ENCODE results near the gene CD40. TPM values are rescaled to one million over a fixed set of nuclear protein-coding genes. Genes with fewer than 3 reads are reported as not detected.
"Not testable (repeated sequence)": the region's sequence is repeated elsewhere in the genome, so short reads cannot be mapped to it uniquely, and the experiment has no call there.

The CD40 gene
- total RNA-seq, 2 donors from 2014 or later: 0.68 to 5.8 TPM

DNA sequence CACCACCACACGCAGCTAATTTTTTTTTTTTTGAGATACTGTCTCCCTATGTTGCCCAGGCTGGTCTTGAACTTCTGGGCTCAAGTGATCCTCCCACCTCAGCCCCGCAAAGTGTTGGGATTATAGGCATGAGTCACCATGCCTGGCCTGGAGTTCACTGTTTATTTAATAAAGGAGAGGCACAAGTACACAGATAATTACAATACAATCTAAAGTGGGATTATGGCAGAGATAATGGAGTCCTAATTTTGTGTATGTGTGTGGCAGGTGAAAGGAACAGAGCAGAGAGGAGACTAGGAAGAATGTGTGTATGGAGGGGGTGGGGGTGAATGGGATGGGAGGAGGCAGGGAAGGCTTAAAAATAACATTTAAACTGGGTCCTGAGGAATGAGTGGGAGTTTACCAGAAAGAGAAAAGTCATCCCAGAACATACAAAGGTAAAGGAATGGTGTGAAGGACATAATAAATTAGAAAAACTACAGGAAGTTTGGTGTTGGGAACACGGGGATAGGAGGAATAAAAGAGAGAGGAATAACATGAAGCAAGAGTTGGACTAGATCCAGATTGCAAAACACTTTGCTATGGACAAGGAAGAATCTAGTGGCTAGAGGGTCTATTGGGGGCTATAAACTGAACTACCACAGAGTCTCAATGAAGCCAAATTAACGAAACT is 32.8 kb upstream of the CD40 start:
- H3K36me3 Mint-ChIP-seq (ENCODE audit: low read depth): peaks cover 2% of the 10 kb centered on the region
- DNase-seq (no peak), ATAC-seq (no peak)
- H3K4me1 Mint-ChIP-seq: peaks cover 45% of the 10 kb centered on the region
- H3K4me3 Mint-ChIP-seq: no peak overlapping the region
- no peaks in the 10 kb centered on the region for H3K27me3 Mint-ChIP-seq
- H3K27ac Mint-ChIP-seq: peak overlapping the region; percentile 19
- H3K9me3 ChIP-seq (ENCODE audit: control insufficient read depth, low read length, poor library complexity, severe bottlenecking): peaks cover 2% of the 10 kb centered on the region

DNA sequence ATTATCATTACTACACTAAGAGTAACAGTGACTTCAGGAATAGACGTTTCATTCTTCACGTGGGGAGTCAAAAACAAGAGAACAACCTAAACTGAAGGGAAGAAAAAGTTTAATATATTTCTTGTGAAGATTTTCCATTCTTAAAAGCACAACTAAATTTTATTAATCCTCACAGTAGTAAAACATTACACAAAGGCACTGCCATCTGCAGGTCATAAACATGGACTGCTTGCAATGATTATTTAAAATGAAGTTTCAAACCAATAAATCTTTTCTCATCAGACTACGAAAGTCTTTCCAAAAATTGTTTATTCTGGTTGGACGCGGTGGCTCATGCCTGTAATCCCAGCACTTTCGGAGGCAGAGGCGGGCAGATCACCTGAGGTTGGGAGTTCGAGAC is 31.0 kb upstream of the CD40 start:
- Mint-ChIP-seq H3K4me3 (peak overlapping the region; percentile 36), H3K36me3 (ENCODE audit: low read depth) (peaks cover 2% of the 10 kb centered on the region), H3K27ac (no peak overlapping the region), H3K27me3 (no peaks in the 10 kb centered on the region), H3K4me1 (peaks cover 42% of the 10 kb centered on the region)
- ATAC-seq (no peak), DNase-seq (no peak)
- H3K9me3 ChIP-seq (ENCODE audit: control insufficient read depth, low read length, poor library complexity, severe bottlenecking): peaks cover 2% of the 10 kb centered on the region

DNA sequence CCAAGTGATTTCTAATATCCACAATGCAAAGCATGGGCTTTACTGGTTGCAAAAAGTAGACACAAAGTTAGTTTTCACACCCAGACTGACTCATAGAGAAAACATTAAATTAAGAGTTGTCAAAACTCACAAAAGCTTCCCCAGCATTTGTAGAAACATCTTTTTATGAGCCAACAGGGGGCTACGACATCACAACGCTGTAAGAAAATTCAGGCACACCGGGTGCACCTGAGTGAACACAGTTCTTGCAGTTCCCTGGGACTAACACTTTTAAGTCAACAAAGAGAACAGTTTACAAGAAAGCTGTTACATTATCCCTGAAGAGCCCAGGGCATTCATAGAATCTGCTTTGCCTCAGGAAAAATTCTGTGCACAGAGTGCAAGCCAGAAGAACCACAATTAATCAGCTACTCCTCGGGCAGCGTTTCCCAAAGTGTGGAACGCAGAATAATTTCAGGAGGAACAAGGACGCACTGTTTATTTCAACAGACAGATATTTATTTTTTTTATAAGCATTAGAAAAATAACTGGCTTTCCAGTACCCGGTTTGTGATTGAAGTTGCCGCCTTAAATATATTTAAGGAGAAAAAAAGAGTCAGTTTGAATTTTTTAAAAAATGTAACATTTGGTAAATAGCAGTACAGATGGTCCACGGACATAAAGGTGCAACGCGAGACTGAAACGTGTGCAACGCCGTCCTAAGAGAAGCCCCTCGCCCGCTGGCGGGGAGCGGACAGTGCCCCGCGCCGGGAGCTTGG is 29.5 kb upstream of the CD40 start:
- ATAC-seq (no peak), DNase-seq (no peak)
- Mint-ChIP-seq H3K4me3 (peak overlapping the region; percentile 88), H3K27ac (peak overlapping the region; percentile 80), H3K27me3 (no peaks in the 10 kb centered on the region), H3K4me1 (peaks cover 29% of the 10 kb centered on the region), H3K36me3 (ENCODE audit: low read depth) (peaks cover 2% of the 10 kb centered on the region)
- peaks cover 2% of the 10 kb centered on the region for H3K9me3 ChIP-seq (ENCODE audit: control insufficient read depth, low read length, poor library complexity, severe bottlenecking)

DNA sequence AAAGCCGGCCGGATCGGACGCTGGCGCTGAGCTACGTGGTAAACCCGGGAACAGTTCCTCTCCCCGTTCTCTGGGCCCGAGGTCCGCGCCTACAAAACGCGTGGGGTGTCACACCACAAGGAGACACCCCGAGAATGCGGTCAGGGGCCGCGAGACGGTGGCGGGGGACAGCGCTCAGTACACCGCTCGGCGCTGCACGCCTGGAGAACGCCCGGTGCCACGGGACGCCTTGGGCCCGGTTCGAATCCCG is 29.0 kb upstream of the CD40 start:
- Mint-ChIP-seq H3K4me3 (peak overlapping the region; percentile 88), H3K36me3 (ENCODE audit: low read depth) (peaks cover 2% of the 10 kb centered on the region), H3K4me1 (peaks cover 29% of the 10 kb centered on the region), H3K27ac (peak overlapping the region; percentile 80), H3K27me3 (no peaks in the 10 kb centered on the region)
- H3K9me3 ChIP-seq (ENCODE audit: control insufficient read depth, low read length, poor library complexity, severe bottlenecking): peaks cover 2% of the 10 kb centered on the region
- peak in 1 of 3 donors; percentile 25 for DNase-seq
- ATAC-seq: peak; percentile 35

GRCh38 chr20:46089417-46090388 is 28.4 kb upstream of the CD40 start, which contains the start of gene NCOA5:
Gene NCOA5, minus strand, starts transcription at chr20:46089962. Its CDS starts 10,538 bp downstream, at chr20:46079424.
- DNase-seq (peak; percentile 89 to 90 (median 89)), ATAC-seq (peak; percentile 93)
- H3K9me3 ChIP-seq (ENCODE audit: control insufficient read depth, low read length, poor library complexity, severe bottlenecking): peaks cover 2% of the 10 kb centered on the region
- Mint-ChIP-seq H3K4me3 (peak within 1 kb of the TSS; percentile 88), H3K4me1 (peaks cover 28% of the 10 kb centered on the region), H3K36me3 (ENCODE audit: low read depth) (peaks cover 2% of the 10 kb centered on the region), H3K27me3 (peaks cover 4% of the 10 kb centered on the region), H3K27ac (peak within 1 kb of the TSS; percentile 94)

DNA sequence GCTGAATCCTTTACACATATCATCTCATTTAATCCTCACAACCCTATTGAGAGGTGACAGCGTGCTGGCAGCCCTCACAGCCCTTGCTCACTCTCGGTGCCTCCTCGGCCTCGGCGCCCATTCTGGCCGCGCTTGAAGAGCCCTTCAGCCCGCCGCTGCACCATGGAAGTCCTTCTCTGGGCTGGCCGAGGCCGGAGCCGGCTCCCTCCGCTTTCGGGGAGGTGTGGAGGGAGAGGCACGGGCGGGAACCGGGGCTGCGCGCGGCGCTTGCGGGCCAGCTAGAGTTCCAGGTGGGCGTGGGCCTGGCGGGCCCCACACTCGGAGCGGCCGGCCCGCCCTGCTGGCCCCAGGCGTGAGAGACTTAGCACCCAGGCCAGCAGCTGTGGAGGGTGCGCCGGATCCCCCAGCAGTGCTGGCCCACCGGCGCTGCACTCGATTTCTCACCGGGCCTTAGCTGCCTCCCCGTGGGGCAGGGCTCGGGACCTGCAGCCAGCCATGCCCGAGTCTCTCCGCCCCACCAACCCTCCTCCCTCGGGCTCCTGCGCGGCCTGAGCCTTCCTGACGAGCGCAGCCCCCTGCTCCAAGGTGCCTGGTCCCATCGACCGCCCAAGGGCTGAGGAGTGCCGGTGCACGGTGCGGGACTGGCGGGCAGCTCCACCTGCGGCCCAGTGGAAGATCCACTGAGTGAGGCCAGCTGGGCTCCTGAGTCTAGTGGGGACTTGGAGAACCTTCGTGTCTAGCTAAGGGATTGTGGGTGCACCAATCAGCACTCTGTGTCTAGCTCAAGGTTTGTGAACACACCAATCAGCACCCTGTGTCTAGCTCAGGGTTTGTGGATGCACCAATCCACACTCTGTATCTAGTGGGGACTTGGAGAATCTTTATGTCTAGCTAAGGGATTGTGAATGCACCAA is 26.2 kb upstream of the CD40 start:
- H3K9me3 ChIP-seq (ENCODE audit: control insufficient read depth, low read length, poor library complexity, severe bottlenecking); H3K27ac Mint-ChIP-seq; H3K4me3 Mint-ChIP-seq; H3K27me3 Mint-ChIP-seq; ATAC-seq; H3K36me3 Mint-ChIP-seq (ENCODE audit: low read depth); DNase-seq: not testable (repeated sequence)
- H3K4me1 Mint-ChIP-seq: peaks cover 12% of the 10 kb centered on the region

GRCh38 chr20:46093531-46093930 is 24.6 kb upstream of the CD40 start:
- Mint-ChIP-seq H3K27me3 (peaks cover 10% of the 10 kb centered on the region), H3K36me3 (ENCODE audit: low read depth) (no peaks in the 10 kb centered on the region), H3K27ac (no peak overlapping the region), H3K4me1 (peaks cover 5% of the 10 kb centered on the region), H3K4me3 (no peak overlapping the region)
- no peak for DNase-seq
- no peak for ATAC-seq
- H3K9me3 ChIP-seq (ENCODE audit: control insufficient read depth, low read length, poor library complexity, severe bottlenecking): no peaks in the 10 kb centered on the region

GRCh38 chr20:46099491-46100287 is 18.4 kb upstream of the CD40 start:
- peak; percentile 51 for ATAC-seq
- peaks cover 48% of the 10 kb centered on the region for H3K27me3 Mint-ChIP-seq
- H3K4me1 Mint-ChIP-seq: peaks cover 4% of the 10 kb centered on the region
- H3K4me3 Mint-ChIP-seq: peak overlapping the region; percentile 21
- no peak overlapping the region for H3K27ac Mint-ChIP-seq
- H3K36me3 Mint-ChIP-seq (ENCODE audit: low read depth): peaks cover 10% of the 10 kb centered on the region
- no peaks in the 10 kb centered on the region for H3K9me3 ChIP-seq (ENCODE audit: control insufficient read depth, low read length, poor library complexity, severe bottlenecking)
- no peak for DNase-seq

- H3K27ac Mint-ChIP-seq: not testable (repeated sequence)
- peaks cover 55% of the 10 kb centered on the region for H3K27me3 Mint-ChIP-seq
Observed at GRCh38 chr20:46100444-46100843, 17.7 kb upstream of the CD40 start.

GRCh38 chr20:46100988-46101387 is 17.1 kb upstream of the CD40 start:
- H3K4me3 Mint-ChIP-seq: no peak overlapping the region
- H3K36me3 Mint-ChIP-seq (ENCODE audit: low read depth): peaks cover 10% of the 10 kb centered on the region
- H3K9me3 ChIP-seq (ENCODE audit: control insufficient read depth, low read length, poor library complexity, severe bottlenecking): no peaks in the 10 kb centered on the region
- no peak overlapping the region for H3K27ac Mint-ChIP-seq
- peaks cover 59% of the 10 kb centered on the region for H3K27me3 Mint-ChIP-seq
- DNase-seq (no peak), ATAC-seq (no peak)
- peaks cover 4% of the 10 kb centered on the region for H3K4me1 Mint-ChIP-seq

More at GRCh38 chr20:46100444-46100843, 17.7 kb upstream of the CD40 start:
- H3K9me3 ChIP-seq (ENCODE audit: control insufficient read depth, low read length, poor library complexity, severe bottlenecking); ATAC-seq; H3K4me3 Mint-ChIP-seq; DNase-seq; H3K4me1 Mint-ChIP-seq: not testable (repeated sequence)
- peaks cover 10% of the 10 kb centered on the region for H3K36me3 Mint-ChIP-seq (ENCODE audit: low read depth)

- Mint-ChIP-seq H3K36me3 (ENCODE audit: low read depth) (peaks cover 10% of the 10 kb centered on the region), H3K4me1 (peaks cover 4% of the 10 kb centered on the region), H3K27ac (no peak overlapping the region), H3K27me3 (peaks cover 62% of the 10 kb centered on the region), H3K4me3 (no peak overlapping the region)
- no peak for ATAC-seq
- H3K9me3 ChIP-seq (ENCODE audit: control insufficient read depth, low read length, poor library complexity, severe bottlenecking): no peaks in the 10 kb centered on the region
- no peak for DNase-seq
Observed at GRCh38 chr20:46101957-46102356, 16.2 kb upstream of the CD40 start.

DNA sequence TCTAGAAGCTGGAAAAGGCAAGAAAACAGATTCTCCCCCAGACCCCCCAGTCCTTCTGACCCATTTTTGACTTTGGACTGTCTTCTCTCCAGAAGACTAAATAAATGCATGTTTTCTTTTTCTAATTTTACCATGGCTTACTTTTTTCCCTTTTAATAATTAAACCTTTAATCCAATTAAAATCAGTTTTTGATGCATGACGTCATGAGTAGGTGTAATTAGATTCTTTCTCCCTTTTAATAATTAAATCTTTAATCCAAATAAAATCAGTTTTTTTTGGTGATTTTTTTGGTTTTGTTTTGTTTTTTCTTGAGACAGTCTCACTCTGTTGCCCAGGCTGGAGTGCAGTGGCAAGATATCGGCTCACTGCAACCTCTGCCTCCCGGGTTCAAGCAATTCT is 15.2 kb upstream of the CD40 start:
- Mint-ChIP-seq H3K27me3 (peaks cover 72% of the 10 kb centered on the region), H3K36me3 (ENCODE audit: low read depth) (peaks cover 10% of the 10 kb centered on the region), H3K4me1 (peaks cover 4% of the 10 kb centered on the region), H3K27ac (no peak overlapping the region), H3K4me3 (no peak overlapping the region)
- DNase-seq: no peak
- ATAC-seq: no peak
- no peaks in the 10 kb centered on the region for H3K9me3 ChIP-seq (ENCODE audit: control insufficient read depth, low read length, poor library complexity, severe bottlenecking)

Measured in T-helper 17 cell (primary cell).